Mesenchymal stem cell (in vitro differentiated cells and primary cell): ENCODE data around the gene ABHD4.
"Not testable (repeated sequence)": the region's sequence is repeated elsewhere in the genome, so short reads cannot be mapped to it uniquely, and the experiment has no call there.

Source experiments
- DNase-seq: peaks from one replicate; pipeline ENCODE4 v3.0.0-alpha.2; 2013
- H2AFZ ChIP-seq: one replicate; pipeline ENCODE4 v1.6.1; 2013; ENCODE audit warnings: low read depth, mild to moderate bottlenecking, control low read depth, inconsistent platforms, low read length, moderate library complexity
- H2AK5ac ChIP-seq: 2 replicates; pipeline ENCODE4 v1.6.1; 2013; ENCODE audit warnings: low read length, moderate library complexity, mild to moderate bottlenecking, inconsistent platforms; ENCODE audit not compliant: severe bottlenecking
- H2BK120ac ChIP-seq: one replicate; pipeline ENCODE4 v1.6.1; 2013; ENCODE audit warnings: low read depth, mild to moderate bottlenecking, inconsistent platforms, low read length, moderate library complexity
- H2BK12ac ChIP-seq, 2 experiments: one replicate each; pipeline ENCODE4 v1.6.1; 2013; ENCODE audit warnings: inconsistent platforms in 2 of 2, low read length in 2 of 2, mild to moderate bottlenecking in 2 of 2, moderate library complexity in 2 of 2, control low read depth in 1 of 2
- H2BK15ac ChIP-seq: one replicate; pipeline ENCODE4 v1.6.1; 2013; ENCODE audit warnings: mild to moderate bottlenecking, low read depth, inconsistent platforms; ENCODE audit not compliant: poor library complexity, severe bottlenecking
- H2BK5ac ChIP-seq: 2 replicates; pipeline ENCODE4 v1.6.1; 2013; ENCODE audit warnings: low read depth, mild to moderate bottlenecking, low read length, control low read depth, inconsistent platforms; ENCODE audit not compliant: poor library complexity, severe bottlenecking
- H3K14ac ChIP-seq, 2 experiments: one replicate each; pipeline ENCODE4 v1.6.1; 2013; ENCODE audit warnings: inconsistent platforms in 2 of 2, low read length in 2 of 2, control low read depth in 1 of 2, mild to moderate bottlenecking in 1 of 2, moderate library complexity in 1 of 2
- H3K18ac ChIP-seq, 2 experiments: one replicate each; pipeline ENCODE4 v1.6.1; 2013; ENCODE audit warnings: inconsistent platforms in 2 of 2, low read length in 2 of 2, control low read depth in 1 of 2, low read depth in 1 of 2, mild to moderate bottlenecking in 1 of 2
- H3K23ac ChIP-seq, 2 experiments: one replicate each; pipeline ENCODE4 v1.6.1; 2013; ENCODE audit warnings: inconsistent platforms in 2 of 2, low read length in 2 of 2, mild to moderate bottlenecking in 2 of 2, moderate library complexity in 2 of 2, control low read depth in 1 of 2
- H3K27ac ChIP-seq: 2 replicates; pipeline ENCODE4 v1.5.1; 2013; ENCODE audit warnings: mild to moderate bottlenecking, moderate library complexity, low read length, control low read depth, inconsistent platforms; ENCODE audit not compliant: poor library complexity, severe bottlenecking
- H3K27me3 ChIP-seq, 2 experiments: 2 replicates each; pipeline versions ENCODE4 v1.6.1 to v1.7.0; 2013; ENCODE audit warnings: low read length in 2 of 2, mild to moderate bottlenecking in 2 of 2, moderate library complexity in 2 of 2, control low read depth in 1 of 2, inconsistent platforms in 1 of 2; ENCODE audit not compliant: control insufficient read depth in 1 of 2, insufficient read depth in 1 of 2
- H3K36me3 ChIP-seq, 2 experiments: 2 replicates each; pipeline versions ENCODE4 v1.6.1 to v1.7.0; 2013; ENCODE audit warnings: low read length in 2 of 2, control low read depth in 1 of 2, inconsistent platforms in 1 of 2, low read depth in 1 of 2, mild to moderate bottlenecking in 1 of 2; ENCODE audit not compliant: insufficient read depth in 2 of 2, control insufficient read depth in 1 of 2
- H3K4ac ChIP-seq, 2 experiments: one replicate each; pipeline ENCODE4 v1.6.1; 2013; ENCODE audit warnings: inconsistent platforms in 2 of 2, low read length in 2 of 2, mild to moderate bottlenecking in 2 of 2, moderate library complexity in 2 of 2, control low read depth in 1 of 2, low read depth in 1 of 2
- H3K4me1 ChIP-seq: 2 replicates; pipeline ENCODE4 v1.6.1; 2013; ENCODE audit warnings: low read depth, low read length, control low read depth; ENCODE audit not compliant: control insufficient read depth, insufficient read depth
- H3K4me2 ChIP-seq: 2 replicates; pipeline ENCODE4 v1.6.1; 2013; ENCODE audit warnings: low read length, mild to moderate bottlenecking, inconsistent platforms; ENCODE audit not compliant: poor library complexity, severe bottlenecking
- H3K4me3 ChIP-seq, 2 experiments: 2 replicates each; pipeline versions ENCODE4 v1.5.1 to v1.7.0; 2013; ENCODE audit warnings: low read length in 2 of 2, mild to moderate bottlenecking in 2 of 2, control low read depth in 1 of 2, low read depth in 1 of 2; ENCODE audit not compliant: insufficient read depth in 1 of 2
- H3K79me1 ChIP-seq: replicated peaks from 2 replicates; pipeline ENCODE4 v1.6.1; 2013; ENCODE audit warnings: mild to moderate bottlenecking, control low read depth, low read length, inconsistent platforms; ENCODE audit not compliant: poor library complexity, severe bottlenecking
- H3K9ac ChIP-seq: 2 replicates; pipeline ENCODE4 v1.7.0; 2013; ENCODE audit warnings: mild to moderate bottlenecking, low read length, moderate library complexity
- H3K9me3 ChIP-seq: 2 replicates; pipeline ENCODE4 v1.7.0; 2013; ENCODE audit warnings: mild to moderate bottlenecking, low read length; ENCODE audit not compliant: control insufficient read depth
- H4K8ac ChIP-seq: one replicate; pipeline ENCODE4 v1.6.1; 2013; ENCODE audit warnings: inconsistent platforms, mild to moderate bottlenecking, low read length, moderate library complexity
- H4K91ac ChIP-seq: one replicate; pipeline ENCODE4 v1.6.1; 2013; ENCODE audit warnings: mild to moderate bottlenecking, low read length, inconsistent platforms
- WGBS: methylation state at CpG from one replicate; pipeline ENCODE4 v1.1.7; 2013; ENCODE audit warnings: mixed read lengths; 5-methylcytosine and 5-hydroxymethylcytosine counted together

ABHD4 gene

DNA sequence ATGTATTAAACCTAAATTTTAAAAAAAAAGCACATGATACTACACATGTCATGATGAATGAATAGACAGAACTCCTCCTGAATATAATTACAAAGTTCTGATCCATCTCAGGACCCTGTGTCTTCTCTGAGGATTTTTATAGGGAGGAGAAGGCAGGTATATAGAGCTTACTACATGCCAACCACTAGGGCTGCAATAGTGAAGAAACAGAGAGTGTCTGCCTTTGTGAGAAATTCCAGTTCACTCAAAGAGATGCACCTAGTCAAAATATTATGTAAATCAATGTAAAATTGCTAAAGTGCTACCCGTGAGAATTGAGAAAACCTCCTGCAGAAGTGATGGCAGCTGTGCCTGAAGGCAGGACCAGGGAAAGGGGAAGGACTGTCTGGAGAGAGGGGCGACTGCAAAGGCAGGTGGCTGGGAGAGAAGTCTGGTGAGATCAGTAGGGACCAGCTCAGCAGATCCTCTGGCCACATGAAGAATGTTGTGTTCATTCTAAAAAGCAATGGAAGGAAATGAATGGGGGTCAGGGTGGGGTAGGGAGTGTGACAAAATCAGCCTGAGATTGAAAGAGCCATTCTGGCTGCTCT is 15.1 kb downstream of the ABHD4 start:
- peak overlapping the region; percentile 99 for H2AK5ac ChIP-seq
- H3K4me3 ChIP-seq = no peak overlapping the region
- H3K4me1 ChIP-seq = peaks cover 11% of the 10 kb centered on the region
- no peaks in the 10 kb centered on the region for H3K9me3 ChIP-seq
- peak overlapping the region; percentile 19 for H2BK120ac ChIP-seq
- DNase-seq = peak; percentile 37
- H2BK15ac ChIP-seq = no peak overlapping the region
- peak overlapping the region; percentile 35 to 75 for H3K18ac ChIP-seq
- H3K36me3 ChIP-seq = peaks cover 30 to 47% of the 10 kb centered on the region in 2 experiments
- H3K27ac ChIP-seq = peak overlapping the region; percentile 99
- 78% methylated on average over 2 of the region's 2 CpGs for WGBS
- peak overlapping the region in 1 of 2 experiments; percentile 75 for H3K4ac ChIP-seq
- H3K27me3 ChIP-seq = no peaks in the 10 kb centered on the region
- H4K91ac ChIP-seq = peak overlapping the region; percentile 89
- no peak overlapping the region for H4K8ac ChIP-seq
- peak overlapping the region in 1 of 2 experiments; percentile 18 for H2BK12ac ChIP-seq
- H3K23ac ChIP-seq = no peak overlapping the region
- H3K4me2 ChIP-seq = no peak overlapping the region
- H2BK5ac ChIP-seq = peak overlapping the region; percentile 89
- no peak overlapping the region for H3K14ac ChIP-seq
- no peak overlapping the region for H3K9ac ChIP-seq
- no peaks in the 10 kb centered on the region for H3K79me1 ChIP-seq
- H2AFZ ChIP-seq = no peak overlapping the region

DNA sequence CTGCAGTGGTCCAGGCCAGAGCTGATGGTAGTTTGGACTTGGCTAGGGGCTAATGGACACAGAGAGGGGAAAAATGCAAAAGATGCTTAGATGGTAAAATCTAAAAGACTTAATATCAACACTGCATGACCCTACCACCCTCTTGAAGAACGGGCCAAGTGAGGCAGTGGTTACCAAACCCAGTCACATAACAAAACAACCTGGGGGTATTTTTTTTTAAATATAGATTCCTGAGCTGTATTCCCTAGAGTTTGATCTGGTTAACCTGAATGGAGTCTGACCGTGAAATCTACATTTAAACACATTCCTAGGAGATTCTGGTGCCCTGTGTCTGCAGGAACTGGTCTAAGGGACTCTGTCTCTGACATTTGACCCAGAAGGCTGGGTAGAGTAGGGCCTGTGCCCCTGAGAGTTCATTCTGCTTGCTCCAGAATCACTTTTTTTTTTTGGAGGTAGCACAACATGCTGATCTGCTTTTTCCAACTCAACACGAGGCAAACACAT is 15.7 kb downstream of the ABHD4 start:
- H3K9ac ChIP-seq = no peak overlapping the region
- no peaks in the 10 kb centered on the region for H3K9me3 ChIP-seq
- H2BK120ac ChIP-seq = no peak overlapping the region
- peak overlapping the region; percentile 35 to 75 for H3K18ac ChIP-seq
- DNase-seq = no peak
- 3% methylated on average over 1 of the region's 3 CpGs for WGBS
- no peak overlapping the region for H3K14ac ChIP-seq
- no peak overlapping the region for H3K23ac ChIP-seq
- H3K79me1 ChIP-seq = no peaks in the 10 kb centered on the region
- no peak overlapping the region for H2AFZ ChIP-seq
- no peak overlapping the region for H2BK15ac ChIP-seq
- no peaks in the 10 kb centered on the region for H3K27me3 ChIP-seq
- peak overlapping the region; percentile 89 for H4K91ac ChIP-seq
- H3K4me2 ChIP-seq = peak overlapping the region; percentile 50
- peak overlapping the region in 1 of 2 experiments; percentile 18 for H2BK12ac ChIP-seq
- H3K4ac ChIP-seq = peak overlapping the region; percentile 34 to 75
- peak overlapping the region; percentile 89 for H2BK5ac ChIP-seq
- peak overlapping the region; percentile 99 for H3K27ac ChIP-seq
- no peak overlapping the region for H3K4me3 ChIP-seq
- H3K36me3 ChIP-seq = peaks cover 29 to 42% of the 10 kb centered on the region in 2 experiments
- H4K8ac ChIP-seq = no peak overlapping the region
- peaks cover 11% of the 10 kb centered on the region for H3K4me1 ChIP-seq
- H2AK5ac ChIP-seq = peak overlapping the region; percentile 99

GRCh38 chr14:22614240-22614799 is 16.2 kb downstream of the ABHD4 start:
- Histone ChIP-seq H3K4me1 (peaks cover 11% of the 10 kb centered on the region), H4K8ac (no peak overlapping the region), H4K91ac (no peak overlapping the region), H3K79me1 (no peaks in the 10 kb centered on the region), H3K4ac (no peak overlapping the region), H2AK5ac (peak overlapping the region; percentile 99), H2BK12ac (no peak overlapping the region), H3K18ac (no peak overlapping the region), H3K27ac (peak overlapping the region; percentile 99), H3K9me3 (no peaks in the 10 kb centered on the region), H3K4me3 (no peak overlapping the region), H2BK15ac (no peak overlapping the region), H2AFZ (no peak overlapping the region), H3K27me3 (no peaks in the 10 kb centered on the region), H3K4me2 (peak overlapping the region; percentile 50), H3K23ac (no peak overlapping the region), H2BK5ac (peak overlapping the region; percentile 79), H2BK120ac (no peak overlapping the region), H3K9ac (no peak overlapping the region), H3K36me3 (peaks cover 29 to 37% of the 10 kb centered on the region in 2 experiments), H3K14ac (no peak overlapping the region)
- peak; percentile 98 for DNase-seq
- WGBS = 0% methylated on average over 5 of the region's 6 CpGs

GRCh38 chr14:22615765-22616164 is 17.7 kb downstream of the ABHD4 start:
- not testable (repeated sequence) for H2AFZ ChIP-seq, H4K91ac ChIP-seq, H2BK120ac ChIP-seq, H2BK5ac ChIP-seq, H3K9me3 ChIP-seq, H2BK15ac ChIP-seq, H3K4me2 ChIP-seq, H2AK5ac ChIP-seq, H3K18ac ChIP-seq, DNase-seq, H3K4me3 ChIP-seq, H3K27me3 ChIP-seq, H3K79me1 ChIP-seq, H2BK12ac ChIP-seq, H3K4ac ChIP-seq, H3K14ac ChIP-seq, H3K27ac ChIP-seq, H3K23ac ChIP-seq, H3K9ac ChIP-seq, H4K8ac ChIP-seq
- WGBS = 100% methylated on average over 2 of the region's 2 CpGs
- Histone ChIP-seq H3K4me1 (peaks cover 11% of the 10 kb centered on the region), H3K36me3 (peaks cover 16 to 23% of the 10 kb centered on the region in 2 experiments)
